Tibial artery (tissue), 4 donors: Measurements from ENCODE around the gene TAS2R41.

ENCODE experiments used
- DNase-seq, 2 donors: peaks; one replicate each; pipeline ENCODE4 v3.0.0-alpha.2; 2019
- H3K27ac ChIP-seq, 2 donors: fragments of 200-600 bp; sonication (generic) in 1 of 2; 1 replicate in 1 of 2; 2 replicates in 1 of 2; pipeline ENCODE4 v1.5.1; 2018 to 2019; ENCODE audit warnings: mild to moderate bottlenecking in 1 of 2
- H3K27me3 ChIP-seq, 2 donors: fragments of 200-600 bp; sonication (generic) in 1 of 2; one replicate each; pipeline versions ENCODE4 v1.5.1 to v1.6.0; 2016 to 2019
- H3K36me3 ChIP-seq, 3 donors: fragments of 200-600 bp; sonication (generic) in 2 of 3; one replicate each; pipeline ENCODE4 v1.5.1; 2016 to 2019; ENCODE audit warnings: mild to moderate bottlenecking in 2 of 3
- H3K4me1 ChIP-seq, 4 donors: fragments of 200-600 bp; sonication (generic) in 2 of 4; 1 replicate in 3 of 4; 2 replicates in 1 of 4; pipeline ENCODE4 v1.5.1; 2016 to 2019
- H3K4me3 ChIP-seq, 2 donors: fragments of 200-600 bp; sonication (generic) in 1 of 2; 1 replicate in 1 of 2; 2 replicates in 1 of 2; pipeline ENCODE4 v1.5.1; 2018 to 2019; ENCODE audit warnings: mild to moderate bottlenecking in 2 of 2
- H3K9me3 ChIP-seq, 3 donors: fragments of 200-600 bp; sonication (generic) in 1 of 3; one replicate each; pipeline ENCODE4 v1.5.1; 2016 to 2019
- intact Hi-C: fragments of 100-400 bp; cut with DNase I; formaldehyde crosslinking; loops from one replicate; pipeline ENCODE4 v1.15.0; 2023; ENCODE audit warnings: low total_unique reads
- TF ChIP-seq, protein P1 (sequence below), 2 experiments: fragments of 200-600 bp in 1 of 2; fragments of 450-650 bp in 1 of 2; IDR thresholded peaks; one replicate each; pipeline ENCODE4 v1.5.1; 2017 to 2019; ENCODE audit warnings: antibody characterized with exemption in 2 of 2, mild to moderate bottlenecking in 1 of 2, moderate library complexity in 1 of 2

TAS2R41 gene

DNA sequence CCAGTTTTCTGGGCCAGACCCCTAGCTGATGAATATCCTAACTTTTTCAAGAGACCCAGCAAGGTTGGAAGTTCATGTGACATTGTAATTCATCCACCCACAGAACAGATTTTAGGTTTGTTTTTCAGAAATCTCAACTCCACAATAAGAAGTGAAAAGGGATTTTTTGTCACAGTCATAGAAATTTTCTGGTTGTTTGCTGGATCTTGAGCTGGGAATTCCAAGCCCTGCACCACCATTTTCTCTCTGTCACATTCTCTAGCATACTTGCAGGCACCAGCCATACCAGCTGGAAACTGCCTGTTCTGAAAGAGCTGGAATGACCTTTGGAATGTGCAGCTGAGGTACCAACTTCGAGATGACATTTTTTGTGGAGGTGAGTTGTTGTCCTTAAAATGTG, 25.9 kb upstream of the TAS2R41 start:
- Histone ChIP-seq H3K4me1 (no peaks in the 10 kb centered on the region), H3K27ac (no peak overlapping the region), H3K36me3 (no peaks in the 10 kb centered on the region), H3K27me3 (no peaks in the 10 kb centered on the region), H3K4me3 (no peak overlapping the region), H3K9me3 (no peaks in the 10 kb centered on the region)
- no peak for DNase-seq
- TF ChIP-seq, protein P1, sequence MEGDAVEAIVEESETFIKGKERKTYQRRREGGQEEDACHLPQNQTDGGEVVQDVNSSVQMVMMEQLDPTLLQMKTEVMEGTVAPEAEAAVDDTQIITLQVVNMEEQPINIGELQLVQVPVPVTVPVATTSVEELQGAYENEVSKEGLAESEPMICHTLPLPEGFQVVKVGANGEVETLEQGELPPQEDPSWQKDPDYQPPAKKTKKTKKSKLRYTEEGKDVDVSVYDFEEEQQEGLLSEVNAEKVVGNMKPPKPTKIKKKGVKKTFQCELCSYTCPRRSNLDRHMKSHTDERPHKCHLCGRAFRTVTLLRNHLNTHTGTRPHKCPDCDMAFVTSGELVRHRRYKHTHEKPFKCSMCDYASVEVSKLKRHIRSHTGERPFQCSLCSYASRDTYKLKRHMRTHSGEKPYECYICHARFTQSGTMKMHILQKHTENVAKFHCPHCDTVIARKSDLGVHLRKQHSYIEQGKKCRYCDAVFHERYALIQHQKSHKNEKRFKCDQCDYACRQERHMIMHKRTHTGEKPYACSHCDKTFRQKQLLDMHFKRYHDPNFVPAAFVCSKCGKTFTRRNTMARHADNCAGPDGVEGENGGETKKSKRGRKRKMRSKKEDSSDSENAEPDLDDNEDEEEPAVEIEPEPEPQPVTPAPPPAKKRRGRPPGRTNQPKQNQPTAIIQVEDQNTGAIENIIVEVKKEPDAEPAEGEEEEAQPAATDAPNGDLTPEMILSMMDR (IDR thresholded peaks at IDR 0.05) = no peak
- intact Hi-C loops = no loop called here

DNA sequence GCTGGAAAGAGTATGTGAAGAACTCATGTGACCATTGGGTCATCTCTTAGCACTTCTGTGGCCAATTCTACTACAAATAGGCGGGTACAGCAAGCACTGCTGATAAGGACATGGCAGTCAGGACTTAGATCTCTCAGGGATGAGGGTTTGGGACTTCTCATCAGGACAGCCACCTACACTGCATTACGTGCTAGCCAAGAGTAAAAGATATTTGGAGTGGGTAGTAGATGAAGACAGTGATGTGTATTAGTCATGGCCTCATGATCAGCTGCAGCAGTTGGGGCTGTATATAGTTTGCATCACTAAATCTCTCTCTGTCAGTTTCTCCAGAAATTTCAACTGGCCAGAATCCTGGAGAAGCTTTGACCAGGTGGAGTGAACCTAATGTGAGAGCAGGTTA, 25.2 kb upstream of the TAS2R41 start:
- Histone ChIP-seq H3K4me3 (no peak overlapping the region), H3K4me1 (no peaks in the 10 kb centered on the region), H3K36me3 (no peaks in the 10 kb centered on the region), H3K27me3 (no peaks in the 10 kb centered on the region), H3K9me3 (no peaks in the 10 kb centered on the region), H3K27ac (no peak overlapping the region)
- TF ChIP-seq, protein P1 (IDR thresholded peaks at IDR 0.05) = no peak
- DNase-seq = no peak
- intact Hi-C loops = no loop called here

DNA sequence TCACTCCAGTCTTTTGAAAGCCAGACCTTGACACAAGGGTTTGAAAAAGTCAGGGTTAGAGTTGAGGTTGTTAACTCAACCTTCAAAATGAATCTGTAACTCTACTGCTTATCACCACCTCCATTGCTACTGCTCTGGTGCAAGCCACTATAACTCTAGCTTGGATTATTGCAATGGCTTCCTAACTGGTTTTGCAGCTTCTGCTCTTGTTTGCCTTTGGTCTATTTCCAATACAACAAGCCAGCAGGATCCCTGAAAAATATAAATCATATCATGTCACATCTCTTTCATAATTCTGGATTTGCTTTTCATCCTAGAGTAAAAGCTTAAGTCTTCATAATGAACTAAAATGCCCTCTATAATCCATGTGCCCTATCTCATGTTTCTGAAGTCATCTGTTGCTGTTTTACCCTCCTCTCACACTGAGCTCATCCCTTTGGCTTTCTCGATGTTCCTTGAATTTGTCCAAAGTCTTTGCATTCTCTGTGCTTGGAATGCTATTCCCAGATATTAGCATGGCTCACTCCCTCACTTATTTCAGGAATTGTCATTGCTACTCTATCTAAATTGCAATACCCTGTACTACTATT, 23.5 kb upstream of the TAS2R41 start:
- intact Hi-C loops = no loop called here
- H3K27me3 ChIP-seq = no peaks in the 10 kb centered on the region
- no peaks in the 10 kb centered on the region for H3K36me3 ChIP-seq
- H3K4me3 ChIP-seq = no peak overlapping the region
- DNase-seq = no peak
- H3K27ac ChIP-seq = no peak overlapping the region
- H3K9me3 ChIP-seq = no peaks in the 10 kb centered on the region
- TF ChIP-seq, protein P1 (IDR thresholded peaks at IDR 0.05) = no peak
- no peaks in the 10 kb centered on the region for H3K4me1 ChIP-seq

DNA sequence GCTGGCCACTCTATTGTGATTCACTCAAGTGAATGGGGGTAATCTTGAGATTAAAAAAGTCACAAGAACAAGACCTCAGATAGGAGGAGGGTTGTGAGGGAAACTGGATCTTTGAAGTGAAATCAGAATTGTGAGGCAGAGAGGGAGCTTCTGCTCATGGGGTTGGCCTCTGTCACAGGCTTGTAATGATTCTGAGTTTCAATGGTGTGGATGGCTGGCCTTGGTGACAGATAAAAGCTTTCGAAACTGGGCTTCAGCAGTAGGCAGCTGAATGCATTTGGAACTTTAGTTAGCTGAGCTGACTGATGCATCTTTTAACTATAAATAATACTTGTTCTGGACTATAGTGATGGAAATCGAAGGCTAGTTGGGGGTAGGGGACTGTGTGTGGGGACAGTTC, 22.2 kb upstream of the TAS2R41 start:
- Histone ChIP-seq H3K36me3 (no peaks in the 10 kb centered on the region), H3K4me1 (no peaks in the 10 kb centered on the region), H3K27ac (no peak overlapping the region), H3K4me3 (no peak overlapping the region), H3K27me3 (no peaks in the 10 kb centered on the region), H3K9me3 (no peaks in the 10 kb centered on the region)
- intact Hi-C loops = no loop called here
- TF ChIP-seq, protein P1 (IDR thresholded peaks at IDR 0.05) = no peak
- DNase-seq = no peak

DNA sequence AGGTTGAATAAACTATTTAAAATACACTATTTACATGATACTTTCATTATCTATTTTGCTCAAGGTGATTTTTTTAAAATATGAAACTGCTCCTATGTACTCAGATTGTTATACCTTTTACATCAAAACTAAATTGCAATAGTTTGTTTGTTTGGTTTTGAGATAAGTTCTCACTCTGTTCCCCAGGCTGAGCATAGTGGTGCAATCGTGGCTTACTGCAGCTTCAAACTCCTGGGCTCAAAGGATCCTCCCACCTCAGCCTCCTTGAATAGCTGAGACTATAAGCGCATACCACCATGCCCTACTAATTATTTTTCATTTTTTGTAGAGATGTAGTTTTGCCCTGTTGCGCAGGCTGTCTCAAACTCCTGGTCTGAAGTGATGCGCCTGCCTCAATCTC, 21.7 kb upstream of the TAS2R41 start:
- H3K36me3 ChIP-seq = no peaks in the 10 kb centered on the region
- no peaks in the 10 kb centered on the region for H3K4me1 ChIP-seq
- H3K4me3 ChIP-seq = no peak overlapping the region
- H3K27ac ChIP-seq = no peak overlapping the region
- TF ChIP-seq, protein P1 (IDR thresholded peaks at IDR 0.05) = no peak
- intact Hi-C loops = no loop called here
- no peaks in the 10 kb centered on the region for H3K27me3 ChIP-seq
- no peak for DNase-seq
- no peaks in the 10 kb centered on the region for H3K9me3 ChIP-seq
